Esophagus squamous epithelium (tissue), 4 donors: ENCODE results near the gene TRPM1.

Experiments used
- POLR2A ChIP-seq, 4 donors: fragments of 450-650 bp; IDR thresholded peaks; one replicate each; pipeline ENCODE4 v1.6.1; 2017; ENCODE audit warnings: antibody characterized with exemption in 4 of 4, mild to moderate bottlenecking in 4 of 4, moderate library complexity in 3 of 4
- TF ChIP-seq, protein P1 (sequence below), 6 experiments: fragments of 450-650 bp in 4 of 6; fragments of 200-600 bp in 2 of 6; sonication (generic) in 2 of 6; IDR thresholded peaks; one replicate each; pipeline ENCODE4 v1.5.1; 2016 to 2019; ENCODE audit warnings: antibody characterized with exemption in 6 of 6, mild to moderate bottlenecking in 4 of 6, moderate library complexity in 4 of 6

DNA sequence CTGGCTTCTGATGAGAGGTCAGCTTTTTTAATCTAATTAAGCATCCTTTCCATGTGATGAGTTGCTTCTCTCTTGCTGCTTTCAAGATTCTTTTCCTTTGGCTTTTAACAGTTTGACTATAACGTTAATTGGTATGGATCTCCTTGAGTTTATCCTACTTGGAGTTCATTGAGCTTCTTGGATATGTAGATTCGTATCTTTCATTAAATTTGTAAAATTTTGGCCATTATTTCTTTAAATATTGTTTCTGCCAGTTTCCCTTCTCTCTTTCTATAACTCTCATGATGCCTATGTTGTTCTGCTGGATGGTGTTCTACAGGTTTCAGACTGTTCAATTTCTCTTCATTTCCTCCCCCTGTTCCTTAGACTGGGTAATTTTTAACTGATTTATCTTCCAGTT is 89.1 kb downstream of the TRPM1 start:
- TF ChIP-seq, protein P1, sequence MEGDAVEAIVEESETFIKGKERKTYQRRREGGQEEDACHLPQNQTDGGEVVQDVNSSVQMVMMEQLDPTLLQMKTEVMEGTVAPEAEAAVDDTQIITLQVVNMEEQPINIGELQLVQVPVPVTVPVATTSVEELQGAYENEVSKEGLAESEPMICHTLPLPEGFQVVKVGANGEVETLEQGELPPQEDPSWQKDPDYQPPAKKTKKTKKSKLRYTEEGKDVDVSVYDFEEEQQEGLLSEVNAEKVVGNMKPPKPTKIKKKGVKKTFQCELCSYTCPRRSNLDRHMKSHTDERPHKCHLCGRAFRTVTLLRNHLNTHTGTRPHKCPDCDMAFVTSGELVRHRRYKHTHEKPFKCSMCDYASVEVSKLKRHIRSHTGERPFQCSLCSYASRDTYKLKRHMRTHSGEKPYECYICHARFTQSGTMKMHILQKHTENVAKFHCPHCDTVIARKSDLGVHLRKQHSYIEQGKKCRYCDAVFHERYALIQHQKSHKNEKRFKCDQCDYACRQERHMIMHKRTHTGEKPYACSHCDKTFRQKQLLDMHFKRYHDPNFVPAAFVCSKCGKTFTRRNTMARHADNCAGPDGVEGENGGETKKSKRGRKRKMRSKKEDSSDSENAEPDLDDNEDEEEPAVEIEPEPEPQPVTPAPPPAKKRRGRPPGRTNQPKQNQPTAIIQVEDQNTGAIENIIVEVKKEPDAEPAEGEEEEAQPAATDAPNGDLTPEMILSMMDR (IDR thresholded peaks at IDR 0.05): no peak
- TF ChIP-seq POLR2A (IDR thresholded peaks at IDR 0.05): no peak
